Measurements from ENCODE around the gene PPP1R1A.

- TF ChIP-seq CTCF (IDR thresholded peaks at IDR 0.05) (no peak), POLR2A (IDR thresholded peaks at IDR 0.05) (no peak)
Measured at GRCh38 chr12:54543526-54543925, 44.9 kb downstream of the PPP1R1A start.

Measured in prostate gland (tissue), 2 donors.